H1 (cell line): Measurements from ENCODE around the gene ALG9. TPM values are rescaled to one million over a fixed set of nuclear protein-coding genes. Genes with fewer than 3 reads are reported as not detected.

Experiments used
- CTCF ChIA-PET: fragments of 300-600 bp; sonication (Branson Sonifier 250); formaldehyde crosslinking; loops from one replicate; lab custom pipeline; 2021; ENCODE audit not compliant: partially characterized antibody; lab: Charles Lee
- POLR2A ChIA-PET: fragments of 300-600 bp; sonication (Branson Sonifier 250); formaldehyde crosslinking; loops from one replicate; lab custom pipeline; 2021; ENCODE audit warnings: inconsistent platforms; ENCODE audit not compliant: partially characterized antibody; lab: Charles Lee
- DNase-seq, 2 experiments: peaks; one replicate each; pipeline versions ENCODE4 v3.0.0 to v3.0.0-alpha.2; 2010 to 2022; ENCODE audit warnings: low spot score in 2 of 2, low read depth in 1 of 2, mixed read lengths in 1 of 2
- FAIRE-seq: peaks from 2 replicates; lab custom pipeline; 2011; peaks lifted over from hg19 to GRCh38; lab: Jason Lieb, UNC
- H2AFZ ChIP-seq: 2 replicates; pipeline ENCODE4 v1.8.1; 2012; ENCODE audit warnings: low read length, inconsistent platforms
- H2AK5ac ChIP-seq: 2 replicates; pipeline ENCODE4 v1.6.1; 2013; ENCODE audit warnings: low read depth, low read length
- H2BK120ac ChIP-seq: replicated peaks from 2 replicates; pipeline ENCODE3; 2013; ENCODE audit warnings: low read depth, low read length, inconsistent platforms
- H2BK12ac ChIP-seq: 2 replicates; pipeline ENCODE4 v1.6.1; 2013; ENCODE audit warnings: low read depth, low read length
- H2BK15ac ChIP-seq: 2 replicates; pipeline ENCODE4 v1.6.1; 2013; ENCODE audit warnings: low read length
- H2BK20ac ChIP-seq: 2 replicates; pipeline ENCODE4 v1.6.1; 2013; ENCODE audit warnings: low read length
- H2BK5ac ChIP-seq: 2 replicates; pipeline ENCODE4 v1.6.1; 2013; ENCODE audit warnings: low read depth, low read length
- H3K14ac ChIP-seq: 2 replicates; pipeline ENCODE4 v1.6.1; 2013; ENCODE audit warnings: inconsistent platforms; ENCODE audit not compliant: insufficient read length
- H3K18ac ChIP-seq: 2 replicates; pipeline ENCODE4 v1.6.1; 2013; ENCODE audit warnings: low read length; ENCODE audit errors: extremely low read depth
- H3K23ac ChIP-seq: 2 replicates; pipeline ENCODE4 v1.6.1; 2013; ENCODE audit warnings: inconsistent platforms; ENCODE audit not compliant: insufficient read length
- H3K23me2 ChIP-seq: 2 replicates; pipeline ENCODE4 v1.6.1; 2013; ENCODE audit warnings: low read depth, low read length
- H3K27ac ChIP-seq: 2 replicates; pipeline ENCODE4 v1.6.1; 2011; ENCODE audit warnings: low read depth, low read length, inconsistent platforms
- H3K27me3 ChIP-seq, 4 experiments: replicated peaks in 1 of 4; 1 replicate in 1 of 4; 2 replicates in 3 of 4; pipeline versions ENCODE4 v1.6.1 to v1.8.1; 2011 to 2013; ENCODE audit warnings: low read length in 3 of 4, mild to moderate bottlenecking in 3 of 4, inconsistent platforms in 2 of 4, mixed read lengths in 2 of 4, moderate library complexity in 1 of 4; ENCODE audit not compliant: control insufficient read depth in 3 of 4, insufficient read depth in 3 of 4; ENCODE audit errors: extremely low read depth in 1 of 4
- H3K36me3 ChIP-seq, 4 experiments: 2 replicates each; pipeline versions ENCODE4 v1.6.1 to v1.8.1; 2011 to 2013; ENCODE audit warnings: mild to moderate bottlenecking in 4 of 4, low read length in 3 of 4, moderate library complexity in 2 of 4, control low read depth in 1 of 4, inconsistent platforms in 1 of 4; ENCODE audit not compliant: insufficient read depth in 4 of 4, control insufficient read depth in 2 of 4
- H3K4ac ChIP-seq: replicated peaks from 2 replicates; pipeline ENCODE3; 2013; ENCODE audit warnings: low read length, low read depth, mixed read lengths, inconsistent platforms; ENCODE audit not compliant: insufficient read length
- H3K4me1 ChIP-seq, 4 experiments: replicated peaks in 1 of 4; 1 replicate in 1 of 4; 2 replicates in 3 of 4; pipeline versions ENCODE4 v1.6.1 to v1.8.1; 2011 to 2013; ENCODE audit warnings: low read length in 3 of 4, inconsistent platforms in 2 of 4, mixed read lengths in 1 of 4; ENCODE audit not compliant: insufficient read depth in 4 of 4, control insufficient read depth in 3 of 4
- H3K4me2 ChIP-seq, 2 experiments: 2 replicates each; pipeline versions ENCODE4 v1.6.1 to v1.8.1; 2011 to 2013; ENCODE audit warnings: low read depth in 2 of 2, low read length in 2 of 2, control low read depth in 1 of 2, inconsistent platforms in 1 of 2, mild to moderate bottlenecking in 1 of 2; ENCODE audit not compliant: insufficient read depth in 1 of 2
- H3K4me3 ChIP-seq, 4 experiments: fragments of 200-600, 300-600 bp in 1 of 4; sonication (generic), shearing (Covaris generic), sonication (Bioruptor Twin) in 1 of 4; 2 replicates each; pipeline versions ENCODE4 v1.5.1 to v1.8.1; 2011 to 2016; ENCODE audit warnings: low read length in 4 of 4, low read depth in 3 of 4, control low read depth in 2 of 4, inconsistent platforms in 2 of 4, mild to moderate bottlenecking in 2 of 4, mixed read lengths in 1 of 4, moderate library complexity in 1 of 4; ENCODE audit not compliant: insufficient read depth in 2 of 4; ENCODE audit errors: extremely low read depth in 1 of 4
- H3K56ac ChIP-seq: replicated peaks from 2 replicates; pipeline ENCODE3; 2013; ENCODE audit warnings: low read depth, mild to moderate bottlenecking, mixed read lengths, low read length, inconsistent platforms; ENCODE audit not compliant: insufficient read length
- H3K79me1 ChIP-seq: 2 replicates; pipeline ENCODE4 v1.6.1; 2013; ENCODE audit warnings: low read depth, low read length, control low read depth
- H3K79me2 ChIP-seq, 2 experiments: 2 replicates each; pipeline versions ENCODE4 v1.6.1 to v1.8.1; 2012 to 2013; ENCODE audit warnings: low read length in 2 of 2, mild to moderate bottlenecking in 2 of 2, inconsistent platforms in 1 of 2; ENCODE audit not compliant: insufficient read depth in 2 of 2, control insufficient read depth in 1 of 2
- H3K9ac ChIP-seq, 4 experiments: replicated peaks in 1 of 4; 1 replicate in 1 of 4; 2 replicates in 3 of 4; pipeline versions ENCODE4 v1.6.1 to v1.8.1; 2011 to 2013; ENCODE audit warnings: low read depth in 3 of 4, low read length in 3 of 4, control low read depth in 2 of 4, mild to moderate bottlenecking in 2 of 4, moderate library complexity in 2 of 4, inconsistent platforms in 1 of 4; ENCODE audit errors: extremely low read depth in 1 of 4
- H3K9me3 ChIP-seq, 2 experiments: 2 replicates each; pipeline versions ENCODE4 v1.6.1 to v1.8.1; 2012 to 2013; ENCODE audit warnings: mild to moderate bottlenecking in 2 of 2, moderate library complexity in 2 of 2, control low read depth in 1 of 2, inconsistent platforms in 1 of 2, low read depth in 1 of 2, low read length in 1 of 2, mixed read lengths in 1 of 2; ENCODE audit not compliant: insufficient read depth in 2 of 2
- H4K20me1 ChIP-seq, 2 experiments: replicated peaks in 1 of 2; 2 replicates each; pipeline versions ENCODE3 to v1.8.1; 2011 to 2013; ENCODE audit warnings: inconsistent platforms in 2 of 2, low read length in 2 of 2, mild to moderate bottlenecking in 1 of 2; ENCODE audit not compliant: insufficient read depth in 2 of 2, control insufficient read depth in 1 of 2
- H4K5ac ChIP-seq: 2 replicates; pipeline ENCODE4 v1.6.1; 2013; ENCODE audit warnings: low read length, low read depth, mixed read lengths, inconsistent platforms; ENCODE audit not compliant: insufficient read length
- H4K8ac ChIP-seq: 2 replicates; pipeline ENCODE4 v1.8.0; 2013; ENCODE audit warnings: mild to moderate bottlenecking, moderate library complexity, low read length, inconsistent platforms; ENCODE audit not compliant: insufficient read depth; ENCODE audit errors: extremely low read depth
- H4K91ac ChIP-seq: replicated peaks from 2 replicates; pipeline ENCODE3; 2013; ENCODE audit warnings: low read length, mixed read lengths, inconsistent platforms; ENCODE audit not compliant: insufficient read length
- BACH1 ChIP-seq: IDR thresholded peaks from 2 replicates; pipeline ENCODE4 v1.6.1; 2012; ENCODE audit warnings: low read length, improper control_type of control experiment
- BCL11A ChIP-seq, 2 experiments: IDR thresholded peaks; one replicate each; pipeline ENCODE4 v1.6.1; 2011; ENCODE audit warnings: low read depth in 2 of 2, low read length in 2 of 2, mild to moderate bottlenecking in 2 of 2
- CBX8 ChIP-seq: fragments of 300-800, 300-1000 bp; sonication (generic); IDR thresholded peaks from 2 replicates; pipeline ENCODE4 v1.7.1; 2016; ENCODE audit warnings: low read depth, low read length, borderline replicate concordance
- JUN ChIP-seq: IDR thresholded peaks from 2 replicates; pipeline ENCODE4 v1.6.1; 2011; ENCODE audit warnings: low read depth, mild to moderate bottlenecking, improper control_type of control experiment, low read length
- POLR2AphosphoS5 ChIP-seq: IDR thresholded peaks from 2 replicates; pipeline ENCODE4 v1.6.1; 2011; ENCODE audit warnings: low read depth, low read length
- polyA plus RNA-seq, 7 experiments: library from polyadenylated mRNA; depleted of rRNA in 3 of 7; stranded (reverse) in 5 of 7; unstranded in 2 of 7; fragments of >200 nt in 5 of 7; fragments of 200-250 nt in 2 of 7; gene quantifications; 1 replicate in 5 of 7; 2 replicates in 1 of 7; 4 replicates in 1 of 7; pipeline versions ENCODE4 v1.2.1 to v1.2.3, GENCODE V29; 2011 to 2013; ENCODE audit warnings: missing spikeins in 2 of 7, mixed read lengths in 2 of 7
- total RNA-seq: library from RNA; stranded (reverse); fragmentation: NEBNext Ultra II Directional; extraction: Animal tissue kit (Norgen Biotek cat#: 25700); gene quantifications from 2 replicates; pipeline ENCODE4 v1.2.1, GENCODE V29; 2021

The ALG9 gene
- total and polyA plus RNA-seq, 2 of the 8 experiments (the other 6 are each of a cell fraction or from before 2014, with no cell fraction given) = 23.5 to 24.5 TPM

- CTCF ChIA-PET = interaction anchor here (0.9 to 1.6 kb wide), 3 partner anchors 27 to 97 kb away, joined by 3 to 4 read pairs (median 3); no protein-coding TSS in a partner anchor
Measured at GRCh38 chr11:111749646-111750045, 121.7 kb downstream of the ALG9 start.

More at GRCh38 chr11:111749646-111750045, 121.7 kb downstream of the ALG9 start:
- no peak overlapping the region for H2BK15ac ChIP-seq
- H4K5ac ChIP-seq = no peak overlapping the region
- H3K9me3 ChIP-seq = no peaks in the 10 kb centered on the region
- H3K4me2 ChIP-seq = no peak overlapping the region
- no peak overlapping the region for H4K91ac ChIP-seq
- H3K4me3 ChIP-seq = no peak overlapping the region
- no peak overlapping the region for H3K56ac ChIP-seq
- H3K4me1 ChIP-seq = no peaks in the 10 kb centered on the region
- H3K23ac ChIP-seq = no peak overlapping the region
- no peak for TF ChIP-seq CBX8
- no peak for TF ChIP-seq BACH1
- TF ChIP-seq JUN = no peak
- TF ChIP-seq BCL11A (IDR thresholded peaks at IDR 0.05; ENCODE audit: low read depth in 2 of 2, low read length in 2 of 2) = no peak
- TF ChIP-seq POLR2AphosphoS5 = no peak
- TF ChIP-seq, all 59 proteins: peak for 0
- H3K36me3 ChIP-seq = peaks cover 9 to 80% (median 43%) of the 10 kb centered on the region in 4 experiments
- no peak for DNase-seq
- no peak overlapping the region for H2BK12ac ChIP-seq
- no peak overlapping the region for H2BK120ac ChIP-seq
- no peak overlapping the region for H3K4ac ChIP-seq
- no peaks in the 10 kb centered on the region for H3K27me3 ChIP-seq
- no peak overlapping the region for H3K14ac ChIP-seq
- no peak overlapping the region for H3K27ac ChIP-seq
- H2BK5ac ChIP-seq = no peak overlapping the region
- H2BK20ac ChIP-seq = no peak overlapping the region
- no peak overlapping the region for H2AFZ ChIP-seq
- H3K79me2 ChIP-seq = no peaks in the 10 kb centered on the region
- H3K23me2 ChIP-seq = no peaks in the 10 kb centered on the region
- no peak overlapping the region for H4K8ac ChIP-seq
- no peak for FAIRE-seq
- H4K20me1 ChIP-seq = peaks cover 0 to 4% of the 10 kb centered on the region in 2 experiments
- POLR2A ChIA-PET = no interaction called here
- H3K18ac ChIP-seq = no peak overlapping the region
- no peak overlapping the region for H2AK5ac ChIP-seq
- H3K9ac ChIP-seq = no peak overlapping the region
- no peaks in the 10 kb centered on the region; the same call in 1 of the 2 replicates for H3K79me1 ChIP-seq
